Left lobe of liver (tissue), 2 donors: ENCODE results near the gene DGKQ. TPM values are rescaled to one million over a fixed set of nuclear protein-coding genes. Genes with fewer than 3 reads are reported as not detected.
A peak's percentile ranks its signal among the peaks of the same experiment; 100 is the strongest.

Experiments used
- ATAC-seq: fragments of 200-7000 bp; cut with Tn5 transposase; one replicate; pipeline ENCODE4 v1.9.1; 2020; ENCODE audit warnings: mild to moderate bottlenecking, moderate library complexity
- DNase-seq: peaks from one replicate; pipeline ENCODE4 v3.0.0-alpha.2; 2020; ENCODE audit warnings: low spot score
- total RNA-seq: library from RNA; stranded (reverse); gene quantifications from one replicate; pipeline ENCODE4 v1.2.1, GENCODE V29; 2021
- donor health status: DM: no; HTN: no; CAD: no; lungs with moderate emphysema.
- donor health status: DM: no; HTN: yes; CAD: no.

Gene DGKQ
- total RNA-seq = 7.0 TPM

- peak; percentile 93 for DNase-seq
- ATAC-seq = peak; percentile 96
Measured at GRCh38 chr4:973431-974397, at the start of gene DGKQ. DGKQ (minus strand) TSS chr4:973569; CDS start chr4:973482, 87 bp downstream.

GRCh38 chr4:1022739-1023066, 49.3 kb upstream of the DGKQ start:
- DNase-seq = no peak
- no peak for ATAC-seq

- ATAC-seq = no peak
- DNase-seq = no peak
Measured at GRCh38 chr4:1022051-1022738, 48.8 kb upstream of the DGKQ start.

DNA sequence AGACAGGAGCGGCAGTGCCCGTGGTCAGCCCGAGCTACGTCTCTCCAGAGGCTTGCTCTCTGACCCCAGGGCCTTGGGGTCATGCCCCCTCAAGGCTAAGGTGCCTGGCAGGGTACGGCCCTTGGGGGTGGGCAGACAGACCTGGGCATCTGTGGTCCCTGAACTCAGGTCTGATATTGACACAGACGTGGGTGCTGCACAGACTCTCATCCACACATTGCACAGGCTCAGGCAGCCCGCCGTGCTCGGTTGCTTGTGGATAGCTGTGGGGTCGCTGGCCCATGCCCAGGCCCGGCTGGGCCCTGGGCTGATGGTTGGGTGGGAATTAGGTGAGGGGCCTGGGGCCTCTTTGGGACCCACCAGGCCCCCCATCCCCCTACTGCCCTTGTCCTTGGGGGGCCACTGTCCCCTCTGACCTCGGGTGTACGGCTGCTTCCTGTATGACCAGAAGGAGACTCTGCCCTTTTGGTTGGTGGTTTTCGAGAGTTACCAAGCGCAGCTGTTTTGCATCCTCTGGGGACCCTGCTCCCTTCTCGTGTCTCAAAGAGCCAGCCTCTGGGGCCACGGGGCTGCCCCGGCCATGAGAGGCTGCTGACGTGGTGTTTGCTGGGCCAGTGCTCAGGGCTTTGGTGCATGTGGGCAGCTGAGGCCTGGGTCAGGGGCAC, 48.1 kb upstream of the DGKQ start:
- DNase-seq (no peak), ATAC-seq (no peak)

GRCh38 chr4:1019729-1020470, 46.5 kb upstream of the DGKQ start:
- no peak for DNase-seq
- ATAC-seq = no peak

- DNase-seq (no peak), ATAC-seq (no peak)
Measured at GRCh38 chr4:1019320-1019719, 46.0 kb upstream of the DGKQ start.

DNA sequence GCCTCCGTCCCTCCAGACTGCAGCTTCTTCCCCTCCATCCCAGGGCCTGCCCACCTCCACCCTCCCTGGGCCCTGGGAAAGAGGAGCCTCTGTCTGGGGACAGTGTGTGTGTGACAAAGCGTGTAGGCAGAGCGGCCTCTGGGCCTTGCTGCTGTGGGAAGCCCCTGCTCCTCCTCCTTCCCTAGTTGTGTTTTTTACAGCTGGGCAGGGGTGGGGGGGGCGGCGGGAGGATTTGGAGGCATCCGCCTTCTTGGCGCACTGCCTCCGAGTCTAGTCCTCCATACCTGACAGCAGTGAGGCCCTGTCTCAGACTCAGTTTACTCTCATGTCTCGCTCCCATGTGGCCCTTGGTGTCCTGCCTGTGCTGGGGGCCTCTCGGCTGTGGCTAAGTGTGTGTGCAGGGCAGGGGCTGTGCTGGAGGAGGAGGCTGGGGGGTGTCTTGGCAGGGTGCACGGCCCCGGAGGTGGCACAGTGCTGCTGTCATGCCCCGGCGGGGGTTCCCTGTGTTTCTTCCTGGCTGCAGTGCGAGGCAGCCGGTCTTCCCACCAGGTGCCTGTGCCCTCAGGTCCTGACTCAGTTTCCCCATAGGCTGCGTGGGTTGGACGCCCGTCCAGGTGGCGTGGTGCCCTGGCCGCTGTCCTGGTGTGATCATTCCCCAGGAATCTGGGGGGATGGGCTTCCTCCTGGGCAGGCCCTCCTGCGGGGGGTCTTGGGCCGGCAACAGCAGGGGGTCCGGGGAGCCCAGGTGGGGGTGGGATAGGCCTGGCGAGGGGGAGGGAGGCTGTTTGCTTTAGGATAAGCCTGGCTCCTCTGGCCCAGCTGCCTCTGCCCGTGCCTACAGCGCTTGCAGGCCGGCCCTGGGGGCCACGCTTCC, 45.0 kb upstream of the DGKQ start:
- ATAC-seq (no peak), DNase-seq (no peak)

- no peak for ATAC-seq
- DNase-seq = no peak
Measured at GRCh38 chr4:1017706-1018105, 44.3 kb upstream of the DGKQ start.

DNA sequence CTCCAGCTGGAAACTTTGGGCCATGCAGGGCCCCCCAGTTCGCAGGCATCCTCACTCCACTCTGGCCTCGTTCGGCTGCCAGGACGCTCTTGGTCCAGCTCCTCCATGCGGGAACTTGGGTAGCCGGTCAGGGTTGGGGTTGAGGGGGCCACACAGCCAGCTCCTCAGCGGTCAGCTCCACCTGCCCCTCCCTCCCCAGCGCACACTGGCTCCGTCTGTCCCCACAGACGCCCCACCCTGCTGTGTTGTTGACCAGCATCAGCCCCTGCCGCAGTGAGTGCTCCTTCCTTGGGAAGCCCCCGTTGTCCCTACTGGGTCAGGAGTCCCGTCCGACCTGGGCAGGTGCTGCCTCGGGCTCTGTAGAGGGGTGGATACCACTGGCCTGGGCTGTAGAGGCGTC, 43.8 kb upstream of the DGKQ start:
- no peak for ATAC-seq
- no peak for DNase-seq

GRCh38 chr4:1015746-1016145, 42.4 kb upstream of the DGKQ start:
- DNase-seq (no peak), ATAC-seq (no peak)

- no peak for ATAC-seq
- DNase-seq = no peak
Measured at GRCh38 chr4:1015179-1015578, 41.8 kb upstream of the DGKQ start.

GRCh38 chr4:1014291-1015167, 41.2 kb upstream of the DGKQ start:
- DNase-seq = no peak
- ATAC-seq = no peak

- no peak for ATAC-seq
- no peak for DNase-seq
Measured at GRCh38 chr4:1013225-1014073, 40.1 kb upstream of the DGKQ start.

- ATAC-seq (peak; percentile 49), DNase-seq (peak; percentile 84)
Measured at GRCh38 chr4:1012034-1012739, 38.8 kb upstream of the DGKQ start.

- DNase-seq = no peak
- no peak for ATAC-seq
Measured at GRCh38 chr4:1011666-1012033, 38.3 kb upstream of the DGKQ start.

GRCh38 chr4:1011022-1011665, 37.8 kb upstream of the DGKQ start, which contains the start of gene FGFRL1:
FGFRL1 (plus strand) TSS chr4:1011626; CDS start chr4:1012486, 860 bp downstream.
- ATAC-seq (peak; percentile 60), DNase-seq (peak; percentile 94)
